GM13977 (cell line): ENCODE data around the gene ANO1.

Source experiments
- DNase-seq: peaks from one replicate; pipeline ENCODE4 v3.0.0; 2012; ENCODE audit warnings: low spot score
- CTCF ChIP-seq: IDR thresholded peaks from 2 replicates; pipeline ENCODE4 v1.5.1; 2012; ENCODE audit warnings: mild to moderate bottlenecking, control low read depth; ENCODE audit not compliant: insufficient read depth; ENCODE audit errors: extremely low read depth, missing control alignments
- in situ Hi-C: fragments of 300-500 bp; cut with MboI; formaldehyde crosslinking; loops from one replicate; pipeline ENCODE4 v1.12.0; 2022; ENCODE audit warnings: low sequenced_read_pairs, low pct_unique_long_range_greater_than_20kb, mixed read lengths, inconsistent platforms; ENCODE audit not compliant: unreplicated experiment

The ANO1 gene

GRCh38 chr11:70076461-70076931 lies 1.6 kb upstream of the ANO1 start:
- TF ChIP-seq CTCF, result no peak
- no peak for DNase-seq
- in situ Hi-C loops, result no loop called here

- no peak for TF ChIP-seq CTCF
- no peak for DNase-seq
- in situ Hi-C loops, result no loop called here
Measured at GRCh38 chr11:70077411-70078094, 564 bp upstream of the ANO1 start.

GRCh38 chr11:70078781-70079616 lies 882 bp downstream of the ANO1 start:
- no peak for DNase-seq
- in situ Hi-C loops, result no loop called here

GRCh38 chr11:70079691-70080090 lies 1.6 kb downstream of the ANO1 start:
- DNase-seq, result no peak
- no peak for TF ChIP-seq CTCF
- in situ Hi-C loops, result no loop called here

More at GRCh38 chr11:70078781-70079616, 882 bp downstream of the ANO1 start:
- TF ChIP-seq CTCF, result no peak

GRCh38 chr11:70080763-70081162 lies 2.6 kb downstream of the ANO1 start:
- no peak for TF ChIP-seq CTCF

GRCh38 chr11:70082829-70083228 lies 4.7 kb downstream of the ANO1 start:
- peak; percentile 35 for TF ChIP-seq CTCF
- in situ Hi-C loops, result no loop called here
- DNase-seq, result no peak

More at GRCh38 chr11:70080763-70081162, 2.6 kb downstream of the ANO1 start:
- in situ Hi-C loops, result no loop called here
- no peak for DNase-seq
